NCI-H2107 (cell line): Measurements from ENCODE around the gene CREB5.

Source experiments
- DNase-seq: peaks from one replicate; lab custom pipeline; 2025; lab: John Stamatoyannopoulos, UW

The CREB5 gene

DNA sequence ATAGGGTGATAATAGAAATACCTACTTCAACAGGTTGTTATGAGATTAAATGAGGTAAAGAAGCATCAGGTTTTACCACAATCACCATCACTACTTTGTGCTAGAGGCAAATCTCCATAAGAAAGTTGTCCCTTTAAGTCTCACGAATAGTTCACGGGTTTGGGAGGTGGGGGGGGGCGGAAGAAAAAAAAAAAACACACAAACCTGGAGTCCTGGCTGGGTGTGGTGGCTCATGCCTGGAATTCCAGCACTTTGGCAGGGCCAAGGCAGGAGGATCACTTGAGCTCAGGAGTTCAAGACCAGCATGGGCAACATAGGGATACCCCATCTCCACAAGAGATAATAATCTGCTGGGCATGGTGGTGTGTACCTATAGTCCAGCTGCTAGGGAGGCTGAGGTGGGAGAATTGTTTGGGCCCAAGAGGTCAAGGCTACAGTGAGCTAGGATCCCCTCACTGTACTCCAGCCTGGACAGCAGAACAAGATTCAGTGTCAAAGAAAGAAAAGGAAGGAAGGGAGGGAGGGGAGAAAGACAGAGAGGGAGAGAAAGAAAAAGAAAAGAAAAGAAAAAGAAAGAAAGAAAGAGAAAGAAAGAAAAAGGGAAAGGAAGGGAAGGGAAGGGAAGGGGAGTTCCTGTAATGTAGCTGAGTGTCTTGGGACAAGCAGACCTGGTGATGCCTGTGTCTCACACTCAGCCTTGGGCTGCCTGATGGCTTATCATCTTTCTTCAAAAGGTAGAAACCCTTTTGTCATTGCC, 231.4 kb downstream of the CREB5 start:
- DNase-seq, result no peak

- no peak for DNase-seq
Measured at GRCh38 chr7:28645866-28646265, 233.5 kb downstream of the CREB5 start.

GRCh38 chr7:28646376-28647075, 234.2 kb downstream of the CREB5 start:
- DNase-seq, result no peak

GRCh38 chr7:28647076-28647421, 234.7 kb downstream of the CREB5 start:
- DNase-seq, result no peak

- DNase-seq, result no peak
Measured at GRCh38 chr7:28649189-28649588, 236.9 kb downstream of the CREB5 start.

- DNase-seq, result no peak
Measured at GRCh38 chr7:28649811-28650210, 237.5 kb downstream of the CREB5 start.

DNA sequence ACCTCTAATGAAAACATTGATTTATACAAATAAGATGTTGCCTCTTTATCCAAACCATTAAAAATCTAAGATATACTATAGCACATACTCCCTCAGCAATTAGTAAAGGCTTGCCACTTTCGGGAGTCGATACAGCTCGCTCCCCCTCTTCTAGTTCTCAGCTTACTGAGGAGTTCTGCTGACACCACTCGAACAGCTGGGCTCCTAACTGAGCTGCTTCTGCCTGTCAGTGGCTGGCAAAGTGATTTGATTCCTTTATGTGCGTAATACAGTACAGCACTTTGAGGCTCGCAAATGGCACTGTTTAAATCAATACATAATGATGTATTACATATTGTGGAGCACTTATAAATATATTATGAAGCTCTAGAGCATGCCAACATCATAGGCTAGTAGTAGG, 241.8 kb downstream of the CREB5 start:
- DNase-seq, result peak; percentile 41

GRCh38 chr7:28656529-28656928, 244.2 kb downstream of the CREB5 start:
- DNase-seq, result no peak

- no peak for DNase-seq
Measured at GRCh38 chr7:28658381-28658780, 246.1 kb downstream of the CREB5 start.

GRCh38 chr7:28660132-28660531, 247.8 kb downstream of the CREB5 start:
- no peak for DNase-seq

- no peak for DNase-seq
Measured at GRCh38 chr7:28661826-28662595, 249.7 kb downstream of the CREB5 start.

- DNase-seq, result no peak
Measured at GRCh38 chr7:28666154-28666553, 253.8 kb downstream of the CREB5 start.

DNA sequence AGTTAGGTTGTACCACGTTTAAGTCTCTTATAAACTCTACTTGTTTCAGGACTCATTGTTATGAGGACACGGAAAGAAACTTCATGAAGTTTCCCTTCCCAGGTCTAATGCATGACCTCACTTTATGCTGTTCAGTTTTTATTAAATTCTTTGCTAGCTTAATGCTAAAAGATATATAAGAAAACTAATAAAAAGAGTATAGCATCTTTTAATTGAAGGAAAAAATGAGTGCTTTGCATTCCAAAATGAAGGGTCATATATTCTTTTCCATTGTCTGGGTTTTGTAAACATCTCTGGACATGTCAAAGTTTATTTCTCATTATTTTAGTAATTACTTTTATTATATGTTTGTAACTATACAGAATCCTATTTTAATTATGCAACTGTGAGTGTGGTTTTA, 255.8 kb downstream of the CREB5 start:
- no peak for DNase-seq

- DNase-seq, result no peak
Measured at GRCh38 chr7:28669330-28669729, 257.0 kb downstream of the CREB5 start.

DNA sequence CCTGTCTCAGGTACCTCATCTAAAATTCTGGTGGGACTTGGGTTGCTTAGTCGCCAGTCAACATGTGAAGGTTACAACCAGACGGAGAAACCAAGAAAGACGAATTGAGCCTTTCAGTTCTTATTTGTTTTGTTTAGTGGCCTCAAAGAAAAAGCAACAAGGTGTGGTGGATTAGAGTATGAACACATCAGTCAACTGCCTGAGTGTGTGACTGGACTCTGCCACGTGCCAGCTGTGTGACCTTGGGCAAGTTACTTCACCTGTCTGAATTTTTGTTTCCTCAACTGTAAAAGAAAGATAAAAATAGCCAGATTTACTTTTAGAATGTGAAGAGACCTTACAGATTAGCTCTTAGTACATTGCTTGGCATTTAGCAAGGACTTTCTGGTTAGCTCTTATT, 259.2 kb downstream of the CREB5 start:
- no peak for DNase-seq

GRCh38 chr7:28672397-28672797, 260.1 kb downstream of the CREB5 start:
- no peak for DNase-seq

DNA sequence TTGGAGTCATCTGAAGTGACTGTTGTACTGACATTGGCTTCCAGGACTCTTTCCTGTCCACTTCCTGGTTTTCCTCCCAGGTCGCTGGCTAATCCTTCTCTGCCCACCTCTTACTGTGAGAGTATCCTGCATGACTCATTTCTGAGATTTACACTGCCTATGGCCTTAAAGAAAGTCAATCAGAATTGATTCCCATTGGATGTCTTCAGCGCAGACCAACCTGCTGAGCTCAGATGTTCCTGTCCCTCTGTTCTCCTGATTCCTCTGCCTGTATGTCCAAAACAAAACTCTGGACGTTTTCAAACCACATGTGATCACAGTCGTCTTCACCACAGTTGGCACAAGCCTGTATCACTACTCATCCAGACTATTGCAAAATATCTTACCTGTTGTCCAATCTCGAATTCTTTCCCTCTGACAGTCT, 262.1 kb downstream of the CREB5 start:
- no peak for DNase-seq

- DNase-seq, result no peak
Measured at GRCh38 chr7:28675429-28675828, 263.1 kb downstream of the CREB5 start.

GRCh38 chr7:28677668-28678067, 265.4 kb downstream of the CREB5 start:
- DNase-seq, result no peak

GRCh38 chr7:28678431-28678965, 266.2 kb downstream of the CREB5 start:
- DNase-seq, result no peak

DNA sequence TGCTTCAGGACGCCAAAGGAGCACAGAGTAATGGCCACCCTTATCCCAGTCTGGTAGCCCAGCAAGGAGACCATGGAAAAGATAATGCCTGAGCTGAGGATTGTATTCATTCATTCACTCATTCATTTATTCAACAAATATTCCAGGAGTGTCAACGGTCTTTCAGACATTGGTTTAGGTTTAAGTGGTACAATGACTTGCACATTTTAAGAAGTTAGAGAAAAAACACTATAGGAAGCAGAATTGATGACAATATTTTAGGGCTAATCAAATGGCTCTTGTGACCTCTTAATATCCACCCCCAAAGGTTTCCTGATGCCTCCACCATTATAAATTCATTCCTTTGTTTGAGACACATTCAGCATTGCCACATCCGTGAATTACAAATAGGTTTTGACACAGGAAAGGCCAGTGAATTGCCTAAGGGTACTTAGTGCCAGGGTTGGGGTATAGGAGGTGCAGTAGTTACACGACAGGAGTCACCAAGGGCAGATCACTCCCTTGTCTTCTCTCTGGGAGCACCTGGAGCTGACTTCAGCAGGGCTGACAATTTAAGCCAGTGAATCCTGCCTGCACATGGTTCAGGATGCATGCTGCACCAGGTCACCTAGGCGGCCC, 269.5 kb downstream of the CREB5 start:
- DNase-seq, result no peak

DNA sequence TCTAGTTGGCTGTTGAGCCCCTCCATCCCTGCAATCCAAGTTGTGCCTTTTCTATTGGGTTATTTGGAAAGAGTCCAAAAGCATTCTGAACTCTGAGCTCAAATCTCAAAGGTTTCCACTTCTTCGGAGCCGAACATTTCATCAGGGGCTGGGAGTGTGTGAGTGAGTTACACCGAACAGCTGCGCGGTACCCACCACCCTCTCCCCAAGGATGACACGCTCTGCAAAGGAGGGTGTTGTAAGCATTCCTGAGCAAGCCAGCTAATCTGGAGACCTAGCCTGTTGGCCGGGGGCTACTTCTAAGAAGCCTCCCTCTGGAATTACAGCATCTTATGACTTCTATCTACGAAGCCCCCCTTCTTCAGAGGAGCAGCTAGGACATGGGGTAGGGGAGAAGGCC, 270.5 kb downstream of the CREB5 start:
- no peak for DNase-seq
